Measurements from ENCODE around the gene MAST4. TPM values are rescaled to one million over a fixed set of nuclear protein-coding genes. Genes with fewer than 3 reads are reported as not detected.

Gene MAST4
- total RNA-seq, 4 donors from 2014 or later, result 19.5 to 44.1 (median 24.1) TPM

GRCh38 chr5:66603164-66603563 is 7.0 kb downstream of the MAST4 start:
- Histone ChIP-seq H3K27ac (no peak overlapping the region), H3K4me1 (peaks cover 0 to 4% (median 0%) of the 10 kb centered on the region in 4 donors), H3K4me3 (no peak overlapping the region), H3K27me3 (peaks cover 0 to 35% of the 10 kb centered on the region in 2 donors), H3K9me3 (no peaks in the 10 kb centered on the region), H3K36me3 (no peaks in the 10 kb centered on the region)
- whole genome bisulfite sequencing, 2 donors, result 76 to 83% methylated on average over 1 of the region's 1 CpG
- no peak for TF ChIP-seq POLR2A (IDR thresholded peaks at IDR 0.05)
- TF ChIP-seq EP300 (IDR thresholded peaks at IDR 0.05), result no peak
- TF ChIP-seq, protein P1, sequence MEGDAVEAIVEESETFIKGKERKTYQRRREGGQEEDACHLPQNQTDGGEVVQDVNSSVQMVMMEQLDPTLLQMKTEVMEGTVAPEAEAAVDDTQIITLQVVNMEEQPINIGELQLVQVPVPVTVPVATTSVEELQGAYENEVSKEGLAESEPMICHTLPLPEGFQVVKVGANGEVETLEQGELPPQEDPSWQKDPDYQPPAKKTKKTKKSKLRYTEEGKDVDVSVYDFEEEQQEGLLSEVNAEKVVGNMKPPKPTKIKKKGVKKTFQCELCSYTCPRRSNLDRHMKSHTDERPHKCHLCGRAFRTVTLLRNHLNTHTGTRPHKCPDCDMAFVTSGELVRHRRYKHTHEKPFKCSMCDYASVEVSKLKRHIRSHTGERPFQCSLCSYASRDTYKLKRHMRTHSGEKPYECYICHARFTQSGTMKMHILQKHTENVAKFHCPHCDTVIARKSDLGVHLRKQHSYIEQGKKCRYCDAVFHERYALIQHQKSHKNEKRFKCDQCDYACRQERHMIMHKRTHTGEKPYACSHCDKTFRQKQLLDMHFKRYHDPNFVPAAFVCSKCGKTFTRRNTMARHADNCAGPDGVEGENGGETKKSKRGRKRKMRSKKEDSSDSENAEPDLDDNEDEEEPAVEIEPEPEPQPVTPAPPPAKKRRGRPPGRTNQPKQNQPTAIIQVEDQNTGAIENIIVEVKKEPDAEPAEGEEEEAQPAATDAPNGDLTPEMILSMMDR (IDR thresholded peaks at IDR 0.05), result no peak
- DNase-seq (ENCODE audit: low spot score in 2 of 2), result no peak

- Histone ChIP-seq H3K27ac (no peak overlapping the region), H3K4me1 (no peaks in the 10 kb centered on the region), H3K9me3 (no peaks in the 10 kb centered on the region), H3K27me3 (peaks cover 0 to 28% of the 10 kb centered on the region in 2 donors), H3K36me3 (no peaks in the 10 kb centered on the region), H3K4me3 (no peak overlapping the region)
- 91 to 96% methylated on average over 4 of the region's 4 CpGs for WGBS, 2 donors
- TF ChIP-seq, protein P1 (IDR thresholded peaks at IDR 0.05), result no peak
- TF ChIP-seq EP300 (IDR thresholded peaks at IDR 0.05) (no peak), POLR2A (IDR thresholded peaks at IDR 0.05) (no peak)
- no peak for DNase-seq (ENCODE audit: low spot score in 2 of 2)
These were observed 7.7 kb downstream of the MAST4 start for GRCh38 chr5:66603881-66604280.

- Histone ChIP-seq H3K36me3 (no peaks in the 10 kb centered on the region), H3K4me3 (no peak overlapping the region), H3K9me3 (no peaks in the 10 kb centered on the region), H3K27me3 (peaks cover 0 to 8% of the 10 kb centered on the region in 2 donors), H3K27ac (no peak overlapping the region), H3K4me1 (no peaks in the 10 kb centered on the region)
- 94 to 95% methylated on average over 2 of the region's 2 CpGs for WGBS, 2 donors
- TF ChIP-seq EP300 (IDR thresholded peaks at IDR 0.05), result no peak
- TF ChIP-seq, protein P1 (IDR thresholded peaks at IDR 0.05), result no peak
- no peak for TF ChIP-seq POLR2A (IDR thresholded peaks at IDR 0.05)
- DNase-seq (ENCODE audit: low spot score in 2 of 2), result no peak
These were observed 10.5 kb downstream of the MAST4 start for GRCh38 chr5:66606713-66607112.

DNA sequence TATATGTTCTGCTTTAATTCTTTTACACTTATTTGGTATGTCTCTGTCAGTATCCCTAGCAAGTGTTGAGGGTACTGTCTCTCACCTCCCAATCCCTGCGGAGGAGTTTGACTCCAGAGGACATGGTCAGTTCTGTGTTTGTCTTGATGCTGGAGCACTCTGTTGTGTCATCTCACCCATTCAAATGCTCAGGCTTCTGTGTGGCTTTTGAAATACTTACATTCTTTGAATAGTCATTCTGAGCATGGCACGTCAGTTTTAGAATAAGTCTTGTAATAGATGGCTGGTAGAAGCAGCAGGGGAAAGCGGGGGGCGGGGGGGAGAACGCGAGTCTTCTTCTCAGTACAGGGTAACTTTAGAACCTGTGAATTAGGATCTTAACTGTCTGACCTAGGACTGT is 12.3 kb downstream of the MAST4 start:
- DNase-seq (ENCODE audit: low spot score in 2 of 2), result no peak
- no peak overlapping the region for H3K4me3 ChIP-seq
- TF ChIP-seq POLR2A (IDR thresholded peaks at IDR 0.05) (no peak), EP300 (IDR thresholded peaks at IDR 0.05) (no peak)
- TF ChIP-seq, protein P1 (IDR thresholded peaks at IDR 0.05), result no peak
- H3K27me3 ChIP-seq, result no peaks in the 10 kb centered on the region
- no peaks in the 10 kb centered on the region for H3K9me3 ChIP-seq
- H3K4me1 ChIP-seq, result no peaks in the 10 kb centered on the region
- H3K36me3 ChIP-seq, result no peaks in the 10 kb centered on the region
- 85 to 93% methylated on average over 6 of the region's 6 CpGs for WGBS, 2 donors
- H3K27ac ChIP-seq, result no peak overlapping the region

DNA sequence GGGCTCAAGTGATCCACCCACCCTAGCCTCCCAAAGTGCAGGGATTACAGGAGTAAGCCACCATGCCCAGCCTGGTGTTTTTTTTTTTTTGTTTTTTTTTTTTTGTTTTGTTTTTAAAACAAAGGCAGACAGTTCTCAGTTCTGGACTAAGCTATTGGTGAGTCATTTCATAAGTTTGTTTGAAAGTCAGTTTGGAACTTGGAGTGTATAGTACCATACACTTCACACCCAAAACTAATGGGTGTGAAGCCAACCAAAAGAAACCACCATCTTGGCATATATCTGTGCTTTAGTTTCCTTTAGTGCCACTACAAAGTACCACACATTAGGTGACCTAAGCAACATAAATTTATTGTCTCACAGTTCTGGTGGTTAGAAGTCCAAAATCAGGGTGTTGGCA is 13.4 kb downstream of the MAST4 start:
- Histone ChIP-seq H3K4me3 (no peak overlapping the region), H3K27ac (no peak overlapping the region), H3K9me3 (no peaks in the 10 kb centered on the region), H3K4me1 (no peaks in the 10 kb centered on the region), H3K27me3 (no peaks in the 10 kb centered on the region), H3K36me3 (no peaks in the 10 kb centered on the region)
- TF ChIP-seq EP300 (IDR thresholded peaks at IDR 0.05) (no peak), POLR2A (IDR thresholded peaks at IDR 0.05) (no peak)
- TF ChIP-seq, protein P1 (IDR thresholded peaks at IDR 0.05), result no peak
- DNase-seq (ENCODE audit: low spot score in 2 of 2), result no peak

Data from tibial nerve (tissue), 4 donors.